Thoracic aorta (tissue), 2 donors: Measurements from ENCODE around the gene SOCS4. TPM values are rescaled to one million over a fixed set of nuclear protein-coding genes. Genes with fewer than 3 reads are reported as not detected.

Source experiments
- ATAC-seq: fragments of 150-250 bp; one replicate; pipeline ENCODE4 v1.8.0; 2017; ENCODE audit warnings: low read depth; ENCODE audit not compliant: insufficient number of reproducible peaks, low FRiP score
- DNase-seq: peaks from one replicate; pipeline ENCODE4 v3.0.0-alpha.2; 2020; ENCODE audit warnings: low spot score
- H3K27ac ChIP-seq, 2 donors: fragments of 200-600 bp; sonication (generic); 1 replicate in 1 of 2; 2 replicates in 1 of 2; pipeline ENCODE4 v1.5.1; 2016; ENCODE audit warnings: mild to moderate bottlenecking in 2 of 2, moderate library complexity in 2 of 2
- H3K27me3 ChIP-seq: fragments of 200-600 bp; sonication (generic); replicated peaks from 2 replicates; pipeline ENCODE4 v1.6.0; 2016; ENCODE audit warnings: mild to moderate bottlenecking; ENCODE audit not compliant: insufficient read depth
- H3K36me3 ChIP-seq: fragments of 200-600 bp; sonication (generic); one replicate; pipeline ENCODE4 v1.5.1; 2016
- H3K4me1 ChIP-seq, 2 donors: fragments of 200-600 bp; sonication (generic); 1 replicate in 1 of 2; 2 replicates in 1 of 2; pipeline versions ENCODE4 v1.5.1 to v1.6.0; 2016; ENCODE audit warnings: low read depth in 2 of 2, mild to moderate bottlenecking in 1 of 2; ENCODE audit not compliant: control insufficient read depth in 1 of 2
- H3K4me3 ChIP-seq: fragments of 200-600 bp; sonication (generic); 2 replicates; pipeline ENCODE4 v1.5.1; 2016; ENCODE audit warnings: mild to moderate bottlenecking
- H3K9me3 ChIP-seq: fragments of 200-600 bp; sonication (generic); 2 replicates; pipeline ENCODE4 v1.5.1; 2016
- CTCF ChIP-seq: fragments of 200-600 bp; sonication (generic); IDR thresholded peaks from one replicate; pipeline ENCODE4 v1.5.1; 2019; ENCODE audit warnings: antibody characterized with exemption
- total RNA-seq, 2 donors: library from RNA; depleted of rRNA; stranded (reverse); fragments of >200 nt; gene quantifications; one replicate each; pipeline versions ENCODE4 v1.1.0 to v1.2.3, GENCODE V29; 2016

Gene SOCS4
- total RNA-seq, 2 donors from 2014 or later = 18.3 to 31.0 TPM

- H3K9me3 ChIP-seq = no peaks in the 10 kb centered on the region
- H3K27ac ChIP-seq = peak overlapping the region in 1 of 2 donors; percentile 3
- DNase-seq = no peak
Observed at GRCh38 chr14:55097881-55098560, 71.0 kb downstream of the SOCS4 start.

GRCh38 chr14:55098561-55098898, 71.5 kb downstream of the SOCS4 start:
- H3K27ac ChIP-seq = peak overlapping the region in 1 of 2 donors; percentile 3
- TF ChIP-seq CTCF = no peak
- no peaks in the 10 kb centered on the region for H3K9me3 ChIP-seq
- ATAC-seq (no peak), DNase-seq (no peak)
- H3K4me3 ChIP-seq = no peak overlapping the region
- H3K36me3 ChIP-seq = no peaks in the 10 kb centered on the region
- H3K4me1 ChIP-seq = peaks cover 36 to 47% of the 10 kb centered on the region in 2 donors
- no peaks in the 10 kb centered on the region for H3K27me3 ChIP-seq

More at GRCh38 chr14:55097881-55098560, 71.0 kb downstream of the SOCS4 start:
- no peak overlapping the region for H3K4me3 ChIP-seq
- no peaks in the 10 kb centered on the region for H3K36me3 ChIP-seq
- no peak for TF ChIP-seq CTCF
- peaks cover 31 to 42% of the 10 kb centered on the region in 2 donors for H3K4me1 ChIP-seq
- H3K27me3 ChIP-seq = no peaks in the 10 kb centered on the region
- no peak for ATAC-seq

Other genes with a start within 250 kb of the SOCS4 start
- gene GCH1, start 124.4 kb upstream of the SOCS4 start, total RNA-seq = 10 to 100 TPM in 1 of 2 donors, 1 to 10 TPM in 1; 2.8 to 16.1 TPM
- 1 to 10 TPM in 1 of 2 donors, under 1 TPM in 1; 0.14 to 1.8 TPM for gene WDHD1, start 137 bp upstream of the SOCS4 start, total RNA-seq
- 100 to 1,000 TPM in 1 of 2 donors, 10 to 100 TPM in 1; 57.0 to 113 TPM for gene MAPK1IP1L, start 24.4 kb downstream of the SOCS4 start, total RNA-seq
- 100 to 1,000 TPM; 195 to 237 TPM for gene LGALS3, start 102.0 kb downstream of the SOCS4 start, total RNA-seq
- gene DLGAP5, start 164.3 kb downstream of the SOCS4 start, total RNA-seq = under 1 TPM in 1 of 2 donors, not detected in 1; 0.14 TPM
- gene FBXO34, start 244.2 kb downstream of the SOCS4 start, total RNA-seq = 10 to 100 TPM; 16.0 to 21.6 TPM